ENCODE data around the gene CLIP3.
"Not testable (repeated sequence)": the region's sequence is repeated elsewhere in the genome, so short reads cannot be mapped to it uniquely, and the experiment has no call there.

The CLIP3 gene

DNA sequence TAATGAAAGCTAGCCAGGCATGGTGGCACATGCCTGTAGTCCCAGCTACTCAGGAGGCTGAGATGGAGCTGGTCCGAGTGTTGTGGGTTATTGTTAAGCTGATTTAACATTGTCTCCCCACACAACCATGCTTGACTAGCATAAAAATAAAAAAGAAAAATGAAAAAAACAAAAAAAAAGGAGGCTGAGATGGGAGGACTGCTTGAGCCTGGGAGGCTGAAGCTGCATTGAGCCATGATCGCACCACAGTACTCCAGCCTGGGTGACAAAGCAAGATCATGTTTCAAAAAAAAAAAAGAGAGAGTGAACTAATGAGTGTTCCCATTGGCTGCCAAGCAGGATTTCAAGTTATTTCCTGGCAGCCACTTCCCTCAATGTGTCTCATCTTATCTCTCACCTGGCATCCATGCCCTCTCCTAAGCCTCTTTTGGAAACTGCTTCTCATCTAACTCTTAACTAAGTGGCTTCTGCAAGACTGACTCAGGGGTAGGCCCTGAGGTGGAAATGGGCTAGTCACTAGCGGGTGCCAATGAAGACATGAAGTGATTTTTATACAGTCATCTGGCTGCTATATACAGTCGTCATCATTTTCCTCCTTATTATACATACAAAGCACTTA, 16.5 kb upstream of the CLIP3 start:
- DNase-seq (ENCODE audit: low read depth): peak; percentile 22

DNA sequence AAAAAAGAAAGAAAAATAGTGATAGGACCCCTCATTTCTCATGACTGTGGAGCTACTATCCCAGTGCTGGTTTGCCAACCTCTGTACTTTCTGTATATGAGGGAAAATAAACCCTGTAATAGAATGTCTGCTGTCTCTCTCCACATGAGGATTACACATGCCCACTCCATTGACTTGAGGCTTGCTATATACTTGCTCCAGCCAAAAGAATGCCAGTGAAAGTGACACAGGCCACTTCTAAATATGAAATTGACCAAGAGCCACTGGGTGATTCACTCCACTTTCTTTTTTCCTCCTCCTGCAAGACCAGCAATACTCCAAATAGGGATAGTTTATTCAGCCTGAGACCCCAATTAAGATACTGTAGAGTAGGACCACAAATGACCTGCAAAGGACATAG, 15.2 kb upstream of the CLIP3 start:
- no peak for DNase-seq (ENCODE audit: low read depth)

DNA sequence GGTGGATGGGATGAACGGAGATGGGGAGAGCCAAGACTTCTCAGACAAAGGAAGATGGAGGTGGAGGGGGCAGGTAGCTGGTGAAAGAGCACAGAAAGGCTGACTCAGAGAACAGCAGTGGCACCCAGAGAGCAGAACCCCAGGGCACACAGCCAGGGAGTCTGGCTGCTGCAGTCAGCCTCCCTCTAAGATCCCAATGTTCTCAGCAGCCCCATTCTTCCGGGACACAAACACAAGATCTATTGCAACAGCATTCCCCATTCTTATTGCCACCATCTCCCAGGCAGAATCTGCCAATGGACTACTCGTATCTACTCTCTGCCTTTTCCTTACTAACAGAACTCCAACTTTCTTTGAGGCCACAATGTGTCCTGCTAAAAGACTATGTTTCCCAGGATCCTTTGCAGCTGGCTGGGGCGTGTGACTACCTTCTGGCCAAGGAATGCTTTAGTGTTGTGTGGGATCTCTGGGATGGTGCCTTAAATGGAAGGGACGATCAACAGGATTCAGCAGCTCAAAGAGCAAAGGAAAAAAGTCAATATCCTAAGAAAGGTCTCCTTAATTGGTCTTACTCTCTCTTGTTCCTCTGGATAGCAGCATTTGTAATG, 13.9 kb upstream of the CLIP3 start:
- DNase-seq (ENCODE audit: low read depth): peak; percentile 47

DNA sequence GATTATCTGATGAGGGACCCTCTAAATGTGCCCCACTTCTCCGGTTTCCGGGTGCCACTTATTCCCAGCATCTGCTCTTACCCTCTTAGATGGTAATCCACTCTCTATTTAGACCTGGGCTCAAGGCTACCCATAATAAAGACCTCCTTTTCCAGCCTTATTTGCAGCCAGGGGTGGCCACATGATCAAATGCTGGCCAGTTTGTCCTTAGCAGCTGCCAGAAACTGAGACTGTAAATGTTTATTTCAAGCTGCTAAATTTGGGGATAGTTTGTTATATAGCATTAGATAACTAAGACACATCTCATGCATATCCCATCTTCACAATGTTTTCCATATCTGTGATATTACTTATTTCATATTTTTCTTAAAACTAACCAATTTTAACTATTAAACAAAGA, 11.3 kb upstream of the CLIP3 start:
- no peak for DNase-seq (ENCODE audit: low read depth)

DNA sequence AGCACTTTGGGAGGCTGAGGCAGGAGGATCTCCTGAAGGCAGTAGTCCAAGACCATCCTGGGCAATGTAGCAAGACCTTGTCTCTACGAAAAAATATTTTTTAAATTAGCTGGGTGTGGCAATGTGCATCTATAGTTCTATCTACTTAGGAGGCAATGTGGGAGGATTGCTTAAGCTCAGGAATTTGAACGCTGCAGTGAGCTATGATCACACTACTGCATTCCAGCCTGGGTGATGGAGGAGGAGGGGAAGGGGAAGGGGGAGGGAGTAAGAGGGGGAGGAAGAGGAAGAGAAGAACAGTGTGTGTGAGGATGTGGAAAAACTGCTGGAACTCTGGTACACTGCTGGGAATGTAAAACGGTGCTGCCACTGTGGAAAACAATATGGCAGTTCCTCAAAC, 9.2 kb upstream of the CLIP3 start:
- DNase-seq (ENCODE audit: low read depth): peak; percentile 93

DNA sequence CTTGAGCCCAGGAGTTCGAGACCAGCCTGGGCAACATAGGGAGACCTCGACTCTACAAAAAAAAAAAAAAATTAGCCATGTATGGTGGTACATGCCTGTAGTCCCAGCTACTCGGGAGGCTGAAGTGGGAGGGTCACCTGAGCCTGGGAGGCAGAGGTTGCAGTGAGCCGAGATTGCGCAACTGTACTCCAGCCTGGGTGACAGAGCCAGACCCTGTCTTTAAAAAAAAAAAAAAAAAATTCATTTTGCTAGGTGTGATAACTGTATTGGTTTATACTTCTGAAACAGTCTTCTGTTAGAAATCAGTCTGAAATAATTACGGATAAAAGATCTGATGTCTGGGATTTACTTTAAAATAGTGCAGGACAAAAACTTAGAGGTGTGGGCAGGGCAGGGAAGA, 8.4 kb upstream of the CLIP3 start:
- not testable (repeated sequence) for DNase-seq (ENCODE audit: low read depth)

DNA sequence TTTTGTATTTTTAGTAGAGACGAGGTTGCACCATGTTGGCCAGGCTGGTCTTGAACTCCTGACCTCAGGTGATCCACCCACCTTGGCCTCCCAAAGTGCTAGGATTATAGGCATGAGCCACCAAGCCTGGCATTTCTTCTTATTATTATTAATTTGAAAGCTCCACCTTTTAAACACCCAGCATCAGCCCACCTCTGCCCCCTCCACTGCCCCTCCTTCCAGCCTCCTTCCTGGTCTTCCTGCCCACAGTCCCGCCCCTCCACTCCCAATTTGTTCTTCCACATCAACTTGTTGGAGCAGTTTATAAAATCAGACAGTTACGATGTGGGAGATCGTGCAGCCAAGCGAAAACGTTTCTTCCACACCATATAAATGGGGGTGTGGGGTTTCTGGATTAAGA, 7.8 kb upstream of the CLIP3 start:
- no peak for DNase-seq (ENCODE audit: low read depth)

DNA sequence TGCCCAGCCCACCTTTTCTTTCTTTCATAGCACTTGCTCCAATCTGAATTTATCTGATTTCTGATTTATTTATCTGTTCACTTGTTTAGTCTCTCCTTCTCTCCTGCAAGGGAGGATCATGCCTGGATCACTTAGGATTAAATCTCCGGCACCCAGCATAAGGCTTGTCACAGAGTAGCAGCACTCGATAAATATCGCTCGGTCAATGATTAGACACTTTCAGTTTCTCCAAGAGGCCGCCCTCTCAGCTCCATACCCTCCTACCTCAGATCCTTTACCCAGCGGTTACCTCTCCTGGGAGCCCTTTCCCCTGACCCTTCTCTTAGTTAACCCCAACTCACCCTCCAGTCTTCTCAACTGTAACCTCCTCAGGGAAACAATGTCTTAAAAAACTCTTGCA, 1.4 kb downstream of the CLIP3 start:
- DNase-seq (ENCODE audit: low read depth): no peak

DNA sequence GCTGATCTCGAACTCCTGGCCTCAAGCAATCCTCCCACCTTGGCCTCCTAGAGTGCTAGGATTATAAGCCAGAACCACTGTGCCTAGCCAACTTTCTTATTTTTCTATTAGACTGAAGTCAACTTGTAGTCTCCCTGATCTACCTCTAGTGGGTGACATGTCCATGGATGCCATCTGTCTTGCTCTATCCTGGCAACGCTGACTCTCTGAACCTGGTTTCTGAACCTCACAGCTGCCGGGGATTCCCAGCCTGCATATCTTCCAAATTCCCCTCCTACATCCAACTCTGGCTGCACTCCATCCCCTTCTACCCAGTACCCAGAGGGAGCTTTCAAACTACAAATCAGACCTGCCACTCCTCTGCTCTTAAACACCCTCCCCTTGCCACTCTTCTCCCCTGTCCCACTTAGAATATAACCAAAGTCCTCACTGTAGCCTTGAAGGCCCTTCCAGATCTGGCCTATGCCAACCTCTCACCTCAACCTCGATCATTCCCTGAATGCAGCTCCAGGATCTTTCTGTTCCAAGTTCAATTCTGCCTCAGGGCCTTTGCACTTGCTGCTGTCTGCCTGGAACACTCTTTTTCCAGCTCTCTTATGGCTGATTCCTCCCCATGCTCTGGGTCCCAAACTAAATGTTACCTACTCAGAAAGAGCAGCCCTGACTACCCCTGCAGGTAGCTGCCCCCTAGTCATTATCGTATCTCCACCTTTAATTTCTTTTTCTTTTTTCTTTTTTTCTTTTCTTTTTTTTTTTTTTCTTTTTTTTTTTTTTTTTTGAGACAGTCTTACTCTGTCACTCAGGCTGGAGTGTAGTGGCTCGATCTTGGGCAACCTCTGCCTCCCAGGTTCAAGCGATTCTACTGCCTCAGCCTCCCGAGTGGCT, 2.2 kb downstream of the CLIP3 start:
- DNase-seq (ENCODE audit: low read depth): no peak

DNA sequence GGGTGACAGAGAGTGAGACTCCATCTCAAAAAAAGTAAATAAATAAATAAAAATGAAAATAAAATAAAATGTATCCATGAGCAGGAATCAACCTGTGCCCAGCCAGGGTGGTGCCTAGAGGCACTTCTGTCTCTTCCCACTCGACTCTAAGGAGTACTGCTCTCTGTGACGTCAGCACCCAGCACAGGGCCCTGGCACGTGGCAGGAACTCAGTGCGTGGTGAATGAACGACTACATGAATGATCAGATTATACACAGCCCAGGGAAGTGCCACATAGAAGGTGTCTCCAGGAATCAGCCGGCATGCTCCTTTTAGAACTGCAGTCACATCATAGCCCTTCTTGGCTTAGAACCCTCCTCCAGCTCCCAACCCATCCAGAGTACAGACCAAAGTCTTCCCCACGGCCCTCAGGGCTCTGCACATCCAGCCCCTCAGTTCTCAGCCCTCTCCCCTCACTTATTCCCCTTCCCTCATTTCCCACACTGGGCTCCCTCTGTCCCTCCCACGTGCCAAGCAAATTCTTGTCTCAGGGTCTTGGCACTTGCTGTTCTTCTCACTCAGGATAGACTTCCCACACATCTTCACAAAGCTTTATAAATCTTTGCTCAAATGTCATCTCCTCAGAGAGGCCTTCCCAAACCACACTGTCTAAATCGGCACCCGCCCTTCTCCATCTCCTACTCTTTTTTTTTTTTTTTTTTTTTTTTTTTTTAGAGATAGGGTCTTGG, 4.2 kb downstream of the CLIP3 start:
- DNase-seq (ENCODE audit: low read depth): no peak

DNA sequence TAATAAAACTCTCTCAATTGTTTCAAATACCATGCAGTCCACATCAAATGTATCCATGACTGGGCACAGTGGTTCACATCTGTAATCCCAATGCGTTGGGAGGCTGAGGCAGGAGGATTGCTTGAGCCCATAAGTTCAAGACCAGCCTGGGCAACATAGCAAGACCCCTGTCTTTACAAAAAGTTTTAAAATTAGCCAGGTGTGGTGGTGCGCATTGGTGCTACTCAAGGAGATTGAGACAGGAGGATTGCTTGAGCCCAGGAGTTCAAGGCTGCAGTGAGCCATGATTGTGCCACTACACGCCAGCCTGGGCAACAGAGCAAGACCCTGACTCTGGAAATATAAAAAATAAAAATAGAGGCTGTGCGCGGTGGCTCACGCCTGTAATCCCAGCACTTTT, 5.0 kb downstream of the CLIP3 start:
- DNase-seq (ENCODE audit: low read depth): no peak

DNA sequence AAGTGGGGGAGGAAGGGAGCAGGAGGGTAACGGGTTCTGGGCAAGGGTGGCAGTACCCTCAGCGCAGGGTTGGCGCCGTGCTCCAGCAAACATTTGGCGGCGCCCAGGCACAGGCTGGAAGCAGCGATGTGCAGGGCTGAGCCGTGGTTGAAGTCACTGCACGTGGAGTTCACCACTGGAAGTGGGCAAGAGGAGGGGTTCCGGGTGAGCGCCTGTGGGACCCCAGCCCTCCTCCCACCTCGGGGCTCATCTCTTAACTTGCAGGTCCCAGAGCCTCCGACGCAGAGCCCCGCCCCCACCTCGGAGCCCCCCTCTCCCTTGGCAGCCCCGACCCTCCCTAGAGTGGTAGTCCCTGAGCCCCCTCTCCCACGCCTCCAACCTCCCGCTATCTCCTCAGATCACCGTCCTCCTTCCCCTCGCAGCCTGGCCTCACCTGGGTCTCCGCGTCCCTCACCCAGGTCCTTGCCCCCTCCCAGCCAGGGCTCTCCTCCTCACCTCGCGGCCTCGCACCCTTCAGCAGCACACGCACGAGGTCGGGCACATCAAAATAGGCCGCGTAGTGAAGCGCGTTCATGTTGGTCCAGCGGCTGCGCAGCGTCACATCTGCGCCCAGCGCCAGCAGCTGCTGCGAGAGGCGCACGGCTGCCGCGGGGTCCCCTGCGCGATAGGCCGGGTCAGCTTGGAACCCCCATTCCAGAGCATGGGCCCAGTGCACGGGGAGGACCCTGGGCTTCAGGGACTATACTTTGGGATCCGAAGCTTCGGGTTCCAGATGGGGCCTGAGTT, 6.4 kb downstream of the CLIP3 start:
- DNase-seq (ENCODE audit: low read depth): no peak

DNA sequence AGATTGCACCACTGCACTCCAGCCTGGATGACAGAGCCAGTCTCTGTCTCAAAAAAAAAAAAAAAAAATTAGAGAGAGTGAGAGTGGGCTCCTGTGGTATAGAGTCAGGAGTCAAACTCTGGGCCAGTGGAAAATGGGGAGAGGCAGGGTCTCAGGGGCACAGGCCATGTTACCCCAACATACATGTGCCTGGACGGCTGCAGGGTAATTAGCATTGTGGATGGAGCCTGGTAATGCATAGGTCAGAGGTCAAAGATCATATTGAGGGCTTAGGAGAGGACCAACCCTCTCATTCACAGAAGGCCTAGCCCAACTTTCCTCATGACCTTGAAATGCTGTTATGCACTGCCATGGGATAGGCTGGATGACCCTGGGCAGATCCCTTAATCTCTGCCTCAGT, 7.1 kb downstream of the CLIP3 start:
- DNase-seq (ENCODE audit: low read depth): no peak

DNA sequence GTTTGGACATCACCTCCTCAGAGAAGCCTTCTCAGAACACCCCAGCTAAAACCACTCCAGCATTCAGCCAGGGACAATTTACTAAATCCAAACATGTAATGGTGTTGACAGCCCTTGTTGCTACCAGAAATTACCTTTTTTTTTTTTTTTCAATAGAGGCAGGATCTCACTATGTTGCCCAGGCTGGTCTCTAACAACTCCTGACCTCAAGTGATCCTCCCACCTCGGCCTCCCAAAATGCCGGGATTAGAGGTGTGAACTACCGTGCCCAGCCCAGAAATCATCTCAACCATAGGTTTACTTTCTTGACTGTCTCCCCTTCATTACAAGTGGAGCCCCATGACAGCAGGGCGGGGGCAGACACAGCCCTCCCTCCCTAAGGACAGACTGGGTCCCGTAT, 9.2 kb downstream of the CLIP3 start:
- DNase-seq (ENCODE audit: low read depth): no peak

DNA sequence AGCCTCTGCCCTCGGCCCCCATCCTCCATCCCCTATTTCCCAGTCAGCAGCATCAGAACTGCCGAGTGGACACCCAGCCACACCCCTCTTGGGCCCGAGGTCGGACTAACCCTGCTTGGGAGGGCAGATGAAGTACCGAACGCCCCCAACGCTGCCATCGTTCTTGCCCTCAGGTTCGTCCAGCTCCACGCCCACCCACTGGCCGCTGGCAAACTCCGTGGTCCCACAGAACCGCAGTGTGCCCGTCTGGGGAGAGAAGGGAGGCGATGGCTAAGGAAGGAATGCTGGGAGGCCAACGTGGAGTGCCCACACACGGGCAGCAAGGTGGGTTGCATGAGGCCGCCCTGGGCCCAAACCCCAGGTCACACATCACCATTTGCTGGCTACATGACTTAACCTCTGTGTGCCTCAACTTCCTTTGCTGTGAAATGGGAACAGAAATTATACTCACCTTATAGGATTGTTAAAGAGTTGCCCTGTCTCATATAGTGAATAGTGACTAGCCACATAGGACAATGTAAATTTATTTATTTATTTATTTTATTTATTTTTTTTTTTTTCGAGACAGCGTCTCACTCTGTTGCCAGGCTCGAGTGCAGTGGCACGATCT, 13.5 kb downstream of the CLIP3 start:
- DNase-seq (ENCODE audit: low read depth): no peak

DNA sequence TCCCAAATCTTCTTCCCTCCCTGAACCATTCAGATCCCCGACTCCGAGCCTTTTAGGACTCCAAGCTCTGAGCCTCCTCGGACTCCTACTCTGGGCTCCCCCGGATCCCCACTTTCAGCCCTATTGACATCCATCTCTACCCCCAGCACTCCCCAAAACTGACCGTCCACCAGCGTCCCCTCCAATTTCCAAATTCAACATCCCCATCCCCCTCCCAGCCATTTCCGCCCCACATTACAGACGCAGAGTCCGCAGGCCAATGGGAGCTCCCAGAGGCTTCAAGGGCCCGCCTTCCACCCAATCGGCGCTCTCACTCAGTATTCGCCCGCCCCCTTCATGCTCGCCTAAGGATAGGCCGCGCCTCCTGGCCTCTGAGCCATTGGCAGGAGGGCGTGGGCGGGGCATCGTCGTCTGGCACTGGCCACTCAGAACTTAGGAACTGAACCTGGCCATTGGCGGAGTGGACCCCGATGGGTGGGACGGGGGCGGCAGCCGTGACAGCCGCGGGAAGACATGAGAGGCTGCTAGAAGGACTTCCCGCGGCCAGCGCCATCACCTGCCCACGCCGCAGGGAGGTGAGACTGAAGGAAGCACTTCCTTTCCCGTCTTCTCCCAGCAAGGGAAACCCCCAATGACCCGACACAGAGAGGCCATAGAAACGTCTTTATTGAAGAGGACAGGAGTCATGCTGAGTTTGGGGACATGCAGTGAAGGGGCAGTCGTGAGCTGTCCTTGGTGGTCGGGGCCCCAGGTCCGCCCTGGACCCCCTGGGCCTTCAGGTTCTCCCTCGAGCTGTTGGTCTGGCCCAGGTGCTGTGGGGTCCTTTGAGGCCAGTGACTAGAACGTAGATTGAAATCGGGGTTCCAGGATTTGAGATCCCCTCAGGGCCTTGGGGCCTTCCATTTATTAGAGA, 18.4 kb downstream of the CLIP3 start, which contains the start of gene ALKBH6:
Gene ALKBH6 (minus strand): TSS at position 202 of the 913 bp plus-strand sequence. CDS start 816 bp downstream, outside the sequence.
- peak; percentile 99 for DNase-seq (ENCODE audit: low read depth)

DNA sequence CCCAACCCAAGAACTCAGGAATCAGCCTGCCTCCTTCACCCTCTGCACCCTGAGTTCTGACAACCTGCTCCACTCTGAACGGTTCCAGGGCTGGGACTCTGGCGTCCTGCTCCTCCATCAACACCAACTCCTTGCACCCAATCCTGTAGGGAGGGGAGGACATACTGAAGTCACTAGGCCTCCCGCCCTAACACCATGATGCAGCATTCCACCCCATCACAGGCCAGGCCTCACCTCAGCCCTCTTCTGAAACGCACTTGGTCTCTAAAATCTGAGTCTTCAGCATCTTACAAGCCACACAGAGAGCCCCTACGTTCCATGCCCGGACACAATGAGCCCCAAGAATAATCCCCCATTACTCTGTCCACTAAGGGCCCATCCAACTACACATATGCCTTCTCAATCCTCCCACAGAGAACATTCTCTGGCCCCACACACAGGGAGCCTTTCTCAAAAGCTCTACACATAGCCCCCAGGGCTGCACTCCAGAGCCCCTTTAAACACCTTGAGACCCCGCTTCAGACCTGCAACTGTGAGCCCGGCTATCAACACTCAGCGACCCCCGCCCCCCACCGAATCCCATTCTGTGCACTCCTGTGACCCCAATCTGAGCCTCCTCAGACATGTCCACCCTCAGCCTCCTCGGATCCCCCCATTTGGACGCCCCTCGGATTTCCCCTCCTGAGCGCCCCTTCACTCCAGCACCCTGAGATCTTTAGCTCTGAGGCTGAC, 19.2 kb downstream of the CLIP3 start:
- DNase-seq (ENCODE audit: low read depth): no peak

DNA sequence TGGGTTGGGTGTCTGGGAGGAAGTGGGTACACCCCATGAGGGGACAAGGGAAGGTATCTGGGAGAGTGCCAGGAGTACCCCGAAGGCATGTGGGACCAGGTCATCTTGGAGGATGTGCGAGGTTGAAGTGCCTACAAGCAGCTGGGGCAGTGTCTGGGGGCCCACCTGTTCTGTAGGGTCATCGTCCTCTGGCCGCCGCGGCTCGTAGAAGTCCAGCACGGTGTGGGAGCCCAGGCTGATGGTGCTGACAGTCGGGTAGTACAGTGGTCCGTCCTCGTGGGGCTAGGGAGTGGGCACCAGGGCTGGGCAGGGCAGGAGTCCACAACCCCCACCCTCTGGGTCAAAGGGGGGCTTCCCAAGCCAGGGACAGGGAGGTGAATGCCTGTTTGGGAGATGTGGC, 22.3 kb downstream of the CLIP3 start:
- no peak for DNase-seq (ENCODE audit: low read depth)

DNA sequence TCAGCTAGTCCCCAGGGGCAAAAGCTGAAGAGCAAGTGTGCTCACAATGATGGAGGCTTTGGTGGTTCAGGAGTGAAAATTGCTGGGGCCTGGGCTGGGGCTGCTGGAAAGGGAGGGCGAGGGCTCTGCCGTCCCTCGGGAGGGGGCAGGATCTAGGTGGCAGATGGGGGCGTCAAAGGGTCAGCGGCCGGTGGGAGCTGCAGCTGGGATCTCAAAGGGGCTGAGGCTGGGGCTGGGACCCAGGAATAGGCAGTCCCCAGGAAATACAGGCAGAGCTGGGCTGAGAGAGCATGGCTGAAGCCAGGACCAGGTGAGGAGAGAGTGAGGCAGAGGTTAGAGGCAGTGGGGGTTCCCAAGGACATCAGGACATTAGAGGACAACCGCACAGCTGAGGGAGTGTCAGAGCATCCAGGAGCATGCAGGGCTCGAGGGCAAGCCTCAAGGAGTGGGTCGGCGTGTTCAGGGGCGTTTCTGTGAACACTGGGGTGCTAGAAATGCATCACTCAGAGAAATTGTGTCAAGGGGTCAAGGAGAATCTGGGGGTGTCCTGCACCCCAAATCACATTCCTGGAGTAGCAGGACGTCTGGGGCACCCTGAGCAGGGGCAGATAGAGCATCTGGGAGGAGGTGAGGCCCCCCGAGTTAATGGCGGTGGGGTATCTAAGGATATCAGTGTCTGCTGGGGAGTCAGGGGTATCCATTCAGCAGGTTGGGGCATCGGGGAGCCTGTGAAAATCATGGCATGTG, 22.9 kb downstream of the CLIP3 start:
- DNase-seq (ENCODE audit: low read depth): no peak

All from iris pigment epithelial cell (primary cell).